ENCODE results near the gene NEK8. TPM values are rescaled to one million over a fixed set of nuclear protein-coding genes. Genes with fewer than 3 reads are reported as not detected.
"Not testable (repeated sequence)": the region's sequence is repeated elsewhere in the genome, so short reads cannot be mapped to it uniquely, and the experiment has no call there.

Gene NEK8
- total RNA-seq, 1 donor from 2014 or later = 5.5 TPM

DNA sequence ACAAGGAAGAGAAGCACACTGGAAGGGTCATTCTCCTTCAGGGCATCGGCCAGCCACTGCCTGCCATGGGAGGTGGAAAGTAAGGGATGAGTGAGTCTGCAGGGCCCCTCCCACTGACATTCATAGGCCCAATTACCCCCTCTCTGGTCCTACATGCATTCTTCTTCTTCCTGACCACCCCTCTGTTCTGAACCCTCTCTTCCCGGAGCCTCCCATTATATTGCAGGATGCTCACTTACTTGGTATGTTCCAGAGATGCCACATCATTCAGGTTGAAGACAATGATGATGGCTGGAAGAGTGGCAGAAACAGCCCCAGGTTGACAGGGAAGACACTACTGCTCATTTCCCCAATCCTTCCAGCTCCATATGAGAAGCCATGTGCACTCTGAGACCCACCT is 13.4 kb upstream of the NEK8 start:
- no peak overlapping the region for H3K27ac Mint-ChIP-seq
- DNase-seq = no peak
- peaks cover 8% of the 10 kb centered on the region for H3K36me3 Mint-ChIP-seq (ENCODE audit: low read depth)
- peaks cover 35% of the 10 kb centered on the region for H3K4me1 Mint-ChIP-seq
- no peaks in the 10 kb centered on the region for H3K9me3 Mint-ChIP-seq
- intact Hi-C loops (cut with micrococcal nuclease) = no loop called here
- peaks cover 28% of the 10 kb centered on the region for H3K27me3 Mint-ChIP-seq
- no peak overlapping the region for H3K4me3 Mint-ChIP-seq

DNA sequence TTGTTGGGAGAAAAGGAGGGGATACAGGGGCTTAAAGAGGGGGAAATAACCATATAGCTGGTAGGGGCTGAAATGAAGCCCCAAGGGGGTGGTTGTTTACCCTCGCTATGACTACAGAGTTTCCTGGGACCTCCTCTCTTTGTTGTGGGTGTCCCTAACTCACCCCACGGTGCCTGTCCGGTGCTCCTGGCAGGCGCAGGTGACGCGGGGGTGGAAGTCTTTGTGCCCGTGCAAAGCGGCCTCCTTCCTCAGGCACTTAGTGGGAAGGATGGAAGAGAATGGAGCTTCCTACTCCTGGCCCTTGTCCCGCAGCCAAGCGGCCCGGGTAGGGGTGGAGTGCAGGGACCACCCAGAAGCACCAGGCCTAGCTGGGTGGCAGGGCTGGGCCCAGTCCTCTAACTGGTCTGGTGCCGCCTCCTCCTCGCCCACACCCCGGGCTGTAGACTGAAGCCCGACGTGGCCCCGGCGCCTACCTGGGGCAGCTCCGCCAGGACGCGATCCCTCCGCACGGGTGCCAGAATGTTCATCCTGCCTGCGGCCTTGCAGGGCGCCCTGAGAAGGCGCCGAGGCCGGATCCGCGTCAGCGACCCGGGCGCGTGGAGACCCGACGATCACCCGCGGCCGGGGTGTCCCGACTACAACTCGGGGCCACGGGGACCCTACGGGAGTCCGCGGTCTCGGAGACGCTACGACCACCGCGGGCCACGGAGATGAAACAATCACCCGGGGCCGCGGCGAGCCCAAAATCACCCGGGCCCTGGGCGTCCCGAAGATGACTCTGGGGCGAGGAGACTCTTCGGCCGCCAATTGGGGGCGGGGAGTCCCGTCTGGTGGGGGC is 11.6 kb upstream of the NEK8 start:
- H3K4me3 Mint-ChIP-seq = no peak overlapping the region
- peak; percentile 68 for DNase-seq
- no peak overlapping the region for H3K27ac Mint-ChIP-seq
- no peaks in the 10 kb centered on the region for H3K9me3 Mint-ChIP-seq
- peaks cover 26% of the 10 kb centered on the region for H3K36me3 Mint-ChIP-seq (ENCODE audit: low read depth)
- peaks cover 36% of the 10 kb centered on the region for H3K4me1 Mint-ChIP-seq
- H3K27me3 Mint-ChIP-seq = peaks cover 28% of the 10 kb centered on the region
- intact Hi-C loops (cut with micrococcal nuclease) = no loop called here

DNA sequence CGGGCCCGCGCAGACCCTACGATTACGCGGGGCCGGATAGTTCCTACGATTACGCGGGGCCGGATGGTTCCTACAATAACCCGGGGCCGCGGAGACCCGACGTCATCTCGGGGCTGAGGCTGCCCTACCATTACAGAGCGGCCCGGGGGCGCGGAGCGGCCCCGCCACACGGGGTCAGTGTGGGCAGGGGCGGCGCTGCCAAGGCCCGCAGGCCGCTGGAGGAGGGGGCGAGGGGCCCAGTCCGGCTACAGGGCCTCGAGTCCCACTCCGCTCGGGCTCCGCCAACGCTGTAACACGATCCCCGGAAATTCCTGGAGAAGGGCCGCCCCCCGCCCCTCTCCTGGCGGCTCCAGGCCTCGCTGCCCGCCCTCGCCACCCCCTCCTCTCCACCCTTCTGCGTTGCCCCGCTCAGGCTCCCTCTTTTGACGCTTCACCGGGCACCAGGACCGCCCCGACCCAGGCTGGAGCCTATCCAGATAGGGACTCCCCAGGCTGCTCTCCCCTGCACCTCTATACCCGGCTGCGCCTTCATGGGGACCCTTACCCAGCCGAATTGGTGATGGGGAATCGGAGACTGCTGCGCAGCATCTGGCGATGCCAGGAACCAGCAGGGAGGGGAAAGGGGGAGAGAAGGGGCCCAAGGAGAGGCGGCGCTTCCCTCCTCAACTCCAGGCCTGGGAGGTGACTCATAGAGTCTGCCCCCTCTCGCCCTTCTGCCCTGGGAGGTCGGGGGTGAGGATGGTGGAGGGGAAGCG is 10.8 kb upstream of the NEK8 start, which contains the start of gene RAB34:
RAB34 (minus strand) TSS at position 291 of the 755 bp plus-strand sequence. CDS start 602 bp downstream, outside the sequence.
- Mint-ChIP-seq H3K9me3 (no peaks in the 10 kb centered on the region), H3K27ac (peak within 1 kb of the TSS; percentile 86), H3K36me3 (ENCODE audit: low read depth) (peaks cover 34% of the 10 kb centered on the region), H3K4me3 (peak within 1 kb of the TSS; percentile 82), H3K4me1 (peaks cover 35% of the 10 kb centered on the region), H3K27me3 (peaks cover 28% of the 10 kb centered on the region)
- DNase-seq = peak; percentile 75
- intact Hi-C loops (cut with micrococcal nuclease) = no loop called here

DNA sequence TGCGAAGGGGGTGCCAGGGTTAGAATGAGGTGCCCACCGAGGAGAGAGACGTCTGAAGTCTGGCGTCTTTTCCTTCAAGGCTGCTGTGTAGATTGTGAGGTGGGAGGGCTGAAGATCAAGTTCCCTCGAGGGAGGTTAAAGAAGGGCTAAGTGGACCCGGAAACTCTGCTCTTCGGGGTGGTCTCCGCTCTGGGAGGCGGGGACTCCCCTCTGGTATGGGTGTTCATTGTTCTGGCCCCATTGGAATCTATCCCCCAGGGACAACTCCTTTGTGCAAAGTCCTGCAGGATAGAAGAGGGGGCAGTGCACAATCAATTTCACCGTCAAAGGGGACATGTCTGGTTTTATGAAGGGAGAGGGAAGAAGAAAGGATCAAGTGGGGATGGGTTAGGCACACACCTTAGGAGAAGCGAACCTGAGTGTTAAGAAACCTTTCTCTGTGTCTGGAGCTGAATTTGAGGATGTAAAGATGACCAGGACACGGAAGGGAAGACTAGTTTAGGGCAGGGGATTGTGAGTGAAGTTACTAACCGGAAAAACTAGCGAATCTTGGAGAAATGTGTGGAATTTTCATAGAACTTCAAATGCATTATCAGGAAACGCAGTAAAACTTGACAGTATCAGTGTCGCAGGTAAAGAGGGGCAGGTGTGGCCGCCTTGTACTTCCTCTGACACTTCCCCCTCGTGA is 10.1 kb upstream of the NEK8 start:
- intact Hi-C loops (cut with micrococcal nuclease) = loop anchor here (1.0 kb wide), 4 partner anchors 7 to 234 kb away; partner anchors contain the start of genes BLTP2, NEK8 and PROCA1
- H3K36me3 Mint-ChIP-seq (ENCODE audit: low read depth) = peaks cover 39% of the 10 kb centered on the region
- H3K4me3 Mint-ChIP-seq = peak overlapping the region; percentile 82
- no peaks in the 10 kb centered on the region for H3K9me3 Mint-ChIP-seq
- peaks cover 28% of the 10 kb centered on the region for H3K27me3 Mint-ChIP-seq
- peak overlapping the region; percentile 86 for H3K27ac Mint-ChIP-seq
- no peak for DNase-seq
- peaks cover 39% of the 10 kb centered on the region for H3K4me1 Mint-ChIP-seq

DNA sequence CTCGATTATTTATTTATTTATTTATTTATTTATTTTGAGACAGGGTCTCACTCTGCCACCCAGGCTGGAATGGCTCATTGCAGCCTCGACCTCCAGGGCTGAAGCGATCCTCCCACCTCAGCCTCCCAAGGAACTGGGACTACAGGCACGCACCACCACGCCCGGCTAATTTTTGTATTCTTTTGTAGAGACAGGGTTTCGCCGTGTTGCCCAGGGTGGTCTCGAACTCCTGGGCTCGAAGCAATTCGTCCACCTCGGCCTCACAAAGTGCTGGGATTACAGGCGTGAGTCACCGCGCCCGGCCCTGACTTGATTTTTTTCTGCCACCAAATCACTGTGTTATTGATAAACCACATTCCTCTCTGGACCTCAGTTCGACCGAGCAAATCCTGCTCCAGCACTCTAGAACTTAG is 9.6 kb upstream of the NEK8 start:
- H3K27me3 Mint-ChIP-seq = peaks cover 28% of the 10 kb centered on the region
- H3K4me3 Mint-ChIP-seq = peak overlapping the region; percentile 99
- peaks cover 43% of the 10 kb centered on the region for H3K4me1 Mint-ChIP-seq
- H3K9me3 Mint-ChIP-seq = no peaks in the 10 kb centered on the region
- peak overlapping the region; percentile 100 for H3K27ac Mint-ChIP-seq
- DNase-seq = no peak
- intact Hi-C loops (cut with micrococcal nuclease) = loop anchor here (1.0 kb wide), 4 partner anchors 8 to 233 kb away; partner anchors contain the start of genes BLTP2, NEK8 and PROCA1
- H3K36me3 Mint-ChIP-seq (ENCODE audit: low read depth) = peaks cover 45% of the 10 kb centered on the region

DNA sequence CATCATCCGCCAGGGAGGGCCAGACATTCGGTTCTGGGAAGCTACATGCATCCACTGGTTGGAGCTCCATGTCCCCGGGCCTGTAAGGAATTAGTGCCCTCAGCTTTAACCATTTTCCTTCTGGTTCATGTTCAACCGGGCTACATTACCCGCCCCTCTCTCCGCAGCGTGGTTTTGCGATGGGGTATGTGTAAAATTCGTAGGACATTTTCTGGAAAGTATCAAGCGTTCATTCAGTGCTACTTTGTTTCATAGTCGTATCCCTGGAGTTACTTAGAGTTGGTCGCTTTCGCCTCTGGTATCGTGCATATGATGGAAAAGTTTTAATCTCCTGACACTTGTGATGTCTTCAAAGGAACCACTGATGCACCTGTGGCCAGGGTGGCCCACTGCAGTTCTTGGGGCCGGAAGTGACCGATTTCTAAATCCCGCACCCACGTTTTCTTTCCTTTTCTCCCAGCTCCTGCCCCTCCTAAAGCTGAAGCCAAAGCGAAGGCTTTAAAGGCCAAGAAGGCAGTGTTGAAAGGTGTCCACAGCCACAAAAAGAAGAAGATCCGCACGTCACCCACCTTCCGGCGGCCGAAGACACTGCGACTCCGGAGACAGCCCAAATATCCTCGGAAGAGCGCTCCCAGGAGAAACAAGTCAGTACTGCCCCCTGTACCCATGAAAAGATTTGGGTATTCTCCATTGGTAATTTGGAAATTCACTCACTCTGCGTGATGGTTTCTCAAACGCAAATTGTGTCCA is 8.2 kb upstream of the NEK8 start:
- Mint-ChIP-seq H3K36me3 (ENCODE audit: low read depth) (peaks cover 56% of the 10 kb centered on the region), H3K4me1 (peaks cover 54% of the 10 kb centered on the region), H3K4me3 (peak overlapping the region; percentile 99), H3K27me3 (peaks cover 18% of the 10 kb centered on the region), H3K27ac (peak overlapping the region; percentile 100), H3K9me3 (no peaks in the 10 kb centered on the region)
- peak; percentile 79 for DNase-seq
- intact Hi-C loops (cut with micrococcal nuclease) = loop anchor here (10.0 kb wide), 1 partner anchor 424 kb away; no protein-coding TSS in a partner anchor

DNA sequence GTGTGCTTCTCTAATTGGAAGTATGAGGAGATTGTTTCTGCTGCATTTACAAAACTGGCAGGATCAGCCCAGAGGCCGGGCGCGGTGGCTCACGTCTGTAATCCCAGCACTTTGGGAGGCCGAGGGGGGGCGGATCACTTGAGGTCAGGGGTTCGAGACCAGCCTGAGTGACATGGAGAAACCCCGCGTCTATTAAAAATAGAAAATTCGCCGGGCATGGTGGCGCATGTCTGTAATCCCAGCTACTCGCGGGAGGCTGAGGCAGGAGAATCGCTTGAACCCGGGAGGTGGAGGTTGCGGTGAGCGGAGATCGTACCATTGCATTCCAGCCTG is 7.6 kb upstream of the NEK8 start:
- Mint-ChIP-seq H3K4me3 (peak overlapping the region; percentile 99), H3K4me1 (peaks cover 57% of the 10 kb centered on the region), H3K27me3 (peaks cover 14% of the 10 kb centered on the region), H3K27ac (peak overlapping the region; percentile 100), H3K36me3 (ENCODE audit: low read depth) (peaks cover 60% of the 10 kb centered on the region)
- intact Hi-C loops (cut with micrococcal nuclease) = loop anchor here (10.0 kb wide), 1 partner anchor 424 kb away; no protein-coding TSS in a partner anchor
- not testable (repeated sequence) for H3K9me3 Mint-ChIP-seq, DNase-seq

DNA sequence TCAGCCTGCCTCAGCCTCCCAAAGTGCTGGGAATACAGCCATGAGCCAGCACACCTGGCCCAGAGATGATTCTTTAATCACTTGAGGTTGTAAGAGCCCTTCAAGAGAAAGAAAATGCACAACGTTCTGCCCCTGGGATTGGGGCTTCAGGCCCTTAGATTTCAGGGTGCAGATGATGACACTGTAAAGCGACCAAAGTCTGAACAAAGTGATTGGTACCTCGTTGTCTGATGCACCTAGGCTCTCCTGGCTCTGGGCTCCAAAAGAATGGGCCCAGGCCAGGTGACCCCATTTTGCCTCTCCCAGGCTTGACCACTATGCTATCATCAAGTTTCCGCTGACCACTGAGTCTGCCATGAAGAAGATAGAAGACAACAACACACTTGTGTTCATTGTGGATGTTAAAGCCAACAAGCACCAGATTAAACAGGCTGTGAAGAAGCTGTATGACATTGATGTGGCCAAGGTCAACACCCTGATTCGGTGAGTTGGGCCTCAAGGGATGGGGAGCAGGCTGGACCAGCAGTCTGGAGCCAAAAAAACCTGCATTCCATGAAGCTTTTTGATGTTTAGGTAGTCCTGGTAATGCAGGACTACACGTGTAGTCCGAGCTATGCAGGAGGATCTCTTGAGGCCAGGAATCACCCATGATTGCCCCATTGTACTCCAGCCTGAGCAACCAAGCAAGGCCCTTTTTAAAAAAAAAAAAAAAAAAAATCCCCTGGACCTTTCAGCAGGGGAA is 6.0 kb upstream of the NEK8 start:
- Mint-ChIP-seq H3K4me1 (peaks cover 66% of the 10 kb centered on the region), H3K4me3 (peak overlapping the region; percentile 99), H3K27ac (peak overlapping the region; percentile 58), H3K27me3 (peaks cover 10% of the 10 kb centered on the region), H3K9me3 (no peaks in the 10 kb centered on the region), H3K36me3 (ENCODE audit: low read depth) (peaks cover 64% of the 10 kb centered on the region)
- DNase-seq = no peak
- intact Hi-C loops (cut with micrococcal nuclease) = loop anchor here (10.0 kb wide), 1 partner anchor 422 kb away; no protein-coding TSS in a partner anchor

DNA sequence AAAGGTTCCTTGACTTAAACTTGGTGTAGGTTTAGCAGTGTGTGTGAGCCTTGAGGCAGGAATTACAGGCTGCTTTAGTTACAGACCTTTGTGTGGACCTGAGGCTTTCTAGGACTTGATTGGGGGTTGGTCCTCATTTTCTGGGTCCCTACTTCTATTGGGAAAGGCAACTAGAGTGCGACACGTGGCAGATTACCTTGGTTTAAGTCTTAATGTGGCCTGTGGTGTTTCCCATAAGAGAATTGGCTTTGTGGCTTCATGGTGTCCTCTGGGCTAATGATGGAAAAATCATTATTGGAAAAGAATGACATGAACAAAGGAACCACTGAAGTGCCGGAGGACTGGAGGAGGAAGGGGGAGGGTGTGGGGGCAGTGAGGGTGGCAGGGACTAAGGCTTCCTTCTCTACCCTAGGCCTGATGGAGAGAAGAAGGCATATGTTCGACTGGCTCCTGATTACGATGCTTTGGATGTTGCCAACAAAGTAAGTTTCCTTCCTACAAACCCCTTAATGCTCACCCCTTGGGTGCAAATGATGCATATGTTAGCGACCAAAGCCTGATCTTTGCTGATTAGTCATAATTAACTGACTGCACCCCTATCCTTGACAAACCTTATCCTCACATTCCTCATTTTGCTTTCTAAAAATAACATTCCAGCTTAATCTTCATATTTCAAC is 5.3 kb upstream of the NEK8 start:
- peaks cover 67% of the 10 kb centered on the region for H3K4me1 Mint-ChIP-seq
- peaks cover 64% of the 10 kb centered on the region for H3K36me3 Mint-ChIP-seq (ENCODE audit: low read depth)
- H3K9me3 Mint-ChIP-seq = no peaks in the 10 kb centered on the region
- intact Hi-C loops (cut with micrococcal nuclease) = loop anchor here (10.0 kb wide), 1 partner anchor 422 kb away; no protein-coding TSS in a partner anchor
- peaks cover 5% of the 10 kb centered on the region for H3K27me3 Mint-ChIP-seq
- no peak for DNase-seq
- peak overlapping the region; percentile 41 for H3K4me3 Mint-ChIP-seq
- peak overlapping the region; percentile 49 for H3K27ac Mint-ChIP-seq

DNA sequence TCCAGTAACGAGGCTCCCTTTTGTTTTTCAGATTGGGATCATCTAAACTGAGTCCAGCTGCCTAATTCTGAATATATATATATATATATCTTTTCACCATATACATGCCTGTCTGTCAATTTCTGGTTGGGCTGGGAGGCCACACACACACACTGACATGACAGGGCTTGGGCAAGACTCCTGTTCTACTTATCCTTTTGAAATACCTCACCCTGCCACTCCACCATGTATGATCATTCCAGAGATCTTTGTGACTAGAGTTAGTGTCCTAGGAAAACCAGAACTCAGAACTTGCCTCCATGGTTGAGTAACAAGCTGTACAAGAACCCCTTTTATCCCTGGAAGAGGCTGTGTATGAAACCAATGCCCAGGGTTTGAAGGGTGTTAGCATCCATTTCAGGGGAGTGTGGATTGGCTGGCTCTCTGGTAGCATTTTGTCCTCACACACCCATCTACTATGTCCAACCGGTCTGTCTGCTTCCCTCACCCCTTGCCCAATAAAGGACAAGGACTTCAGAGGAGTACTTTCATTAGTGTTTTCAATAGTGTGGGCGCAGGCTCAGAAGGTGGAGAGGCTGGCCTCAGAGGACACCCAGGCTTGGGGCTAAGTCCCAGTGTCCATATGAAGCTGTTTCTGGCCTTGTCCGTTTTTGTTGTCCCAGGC is 4.6 kb upstream of the NEK8 start:
- intact Hi-C loops (cut with micrococcal nuclease) = loop anchor here (10.0 kb wide), 1 partner anchor 421 kb away; no protein-coding TSS in a partner anchor
- not testable (repeated sequence) for DNase-seq, H3K27me3 Mint-ChIP-seq, H3K9me3 Mint-ChIP-seq
- Mint-ChIP-seq H3K4me1 (peaks cover 64% of the 10 kb centered on the region), H3K36me3 (ENCODE audit: low read depth) (peaks cover 64% of the 10 kb centered on the region), H3K27ac (peak overlapping the region; percentile 93), H3K4me3 (peak overlapping the region; percentile 98)

DNA sequence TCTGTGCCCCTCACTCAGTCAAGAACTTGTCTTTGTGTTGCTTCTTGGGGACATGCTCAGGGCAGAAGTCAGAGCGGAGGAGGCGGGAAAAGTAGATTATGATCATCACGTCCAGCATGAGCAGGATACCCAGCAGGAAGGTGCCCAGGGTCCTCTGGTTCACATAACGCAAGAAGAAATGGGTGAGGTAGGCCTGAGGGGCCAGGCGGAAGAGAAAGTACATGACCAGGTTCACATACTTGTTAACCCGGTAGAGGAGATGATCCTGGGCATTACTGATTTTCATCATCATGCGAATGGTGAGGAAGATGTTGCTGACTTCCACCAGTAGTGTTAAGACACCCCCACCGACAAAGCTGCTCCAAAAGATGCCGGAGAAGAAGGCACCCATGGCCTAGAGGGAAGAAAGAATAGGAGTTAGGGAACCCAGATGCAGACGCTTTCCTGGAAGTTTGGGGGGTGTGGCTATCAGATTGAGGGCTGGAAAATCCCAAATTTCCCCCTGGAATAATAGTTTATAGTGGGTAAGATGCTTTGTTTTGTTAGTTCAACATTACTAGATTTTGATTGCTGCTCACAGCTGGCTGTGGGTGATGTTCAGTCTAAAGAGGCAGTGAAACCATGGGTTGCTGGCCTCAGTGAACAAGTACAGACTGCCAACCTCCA is 4.0 kb upstream of the NEK8 start:
- Mint-ChIP-seq H3K27me3 (no peaks in the 10 kb centered on the region), H3K9me3 (no peaks in the 10 kb centered on the region), H3K36me3 (ENCODE audit: low read depth) (peaks cover 64% of the 10 kb centered on the region), H3K4me3 (peak overlapping the region; percentile 98), H3K27ac (peak overlapping the region; percentile 93), H3K4me1 (peaks cover 62% of the 10 kb centered on the region)
- intact Hi-C loops (cut with micrococcal nuclease) = loop anchor here (5.0 to 10.0 kb wide), 4 partner anchors 38 to 843 kb away; partner anchors contain the start of genes ABHD15, NUFIP2 and TP53I13
- DNase-seq = peak; percentile 64

Data from activated CD4-positive, alpha-beta T cell treated with anti-CD3 and anti-CD28 coated beads, Interleukin-2, amount 10 ng/mL, durations not matched to agents 24 days and 14 days (primary cell).